BLaER1 (cell line): ENCODE measurements around the gene GARIN5B.
A peak's percentile ranks its signal among the peaks of the same experiment; 100 is the strongest.
"Not testable (repeated sequence)": the region's sequence is repeated elsewhere in the genome, so short reads cannot be mapped to it uniquely, and the experiment has no call there.

Experiments used
- H3K27ac ChIP-seq: shearing (Covaris generic); formaldehyde crosslinking; 2 replicates; pipeline ENCODE4 v1.8.1; 2022
- H3K27me3 ChIP-seq: shearing (Covaris generic); formaldehyde crosslinking; 2 replicates; pipeline ENCODE4 v1.8.1; 2022
- H3K36me3 ChIP-seq: shearing (Covaris generic); formaldehyde crosslinking; 2 replicates; pipeline ENCODE4 v1.8.1; 2022
- H3K4me1 ChIP-seq: shearing (Covaris generic); formaldehyde crosslinking; 2 replicates; pipeline ENCODE4 v1.8.1; 2022
- H3K4me2 ChIP-seq: shearing (Covaris generic); formaldehyde crosslinking; 2 replicates; pipeline ENCODE4 v1.8.1; 2022
- H3K4me3 ChIP-seq: shearing (Covaris generic); formaldehyde crosslinking; 2 replicates; pipeline ENCODE4 v1.8.1; 2022
- H3K9ac ChIP-seq: shearing (Covaris generic); formaldehyde crosslinking; 2 replicates; pipeline ENCODE4 v1.8.1; 2022
- H3K9me3 ChIP-seq: shearing (Covaris generic); formaldehyde crosslinking; 2 replicates; pipeline ENCODE4 v1.8.1; 2022
- H4K20me1 ChIP-seq: shearing (Covaris generic); formaldehyde crosslinking; 2 replicates; pipeline ENCODE4 v1.8.1; 2022
- Cebpa-rat ChIP-seq: shearing (Covaris generic); IDR thresholded peaks from 2 replicates; pipeline ENCODE4 v1.8.1; 2022

The GARIN5B gene

DNA sequence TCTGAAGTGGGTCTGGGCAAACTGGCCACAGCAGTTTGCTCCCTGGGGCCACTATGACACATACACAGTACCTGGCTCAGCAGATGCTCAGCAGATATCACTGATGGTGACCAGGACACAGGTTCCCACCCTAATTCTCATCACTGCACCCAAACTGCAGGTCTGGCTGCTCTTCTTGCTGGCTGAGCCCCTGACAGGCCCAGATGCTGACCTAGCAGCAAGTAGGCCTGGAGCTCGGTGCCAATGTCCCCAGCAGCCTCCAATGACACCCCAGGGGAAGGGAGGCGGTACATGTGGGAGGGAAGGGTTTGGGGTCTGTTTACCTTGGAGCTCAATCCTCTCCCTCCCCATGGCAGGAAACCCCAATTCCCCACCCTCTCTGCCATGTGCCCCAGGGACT, 39.4 kb upstream of the GARIN5B start:
- H4K20me1 ChIP-seq: peaks cover 98% of the 10 kb centered on the region
- peaks cover 86% of the 10 kb centered on the region for H3K36me3 ChIP-seq
- H3K4me2 ChIP-seq: peak overlapping the region; percentile 71
- TF ChIP-seq Cebpa-rat: no peak
- peaks cover 50% of the 10 kb centered on the region for H3K4me1 ChIP-seq
- no peaks in the 10 kb centered on the region for H3K27me3 ChIP-seq
- H3K4me3 ChIP-seq: no peak overlapping the region
- H3K27ac ChIP-seq: no peak overlapping the region
- H3K9me3 ChIP-seq: no peaks in the 10 kb centered on the region
- peak overlapping the region; percentile 60 for H3K9ac ChIP-seq

DNA sequence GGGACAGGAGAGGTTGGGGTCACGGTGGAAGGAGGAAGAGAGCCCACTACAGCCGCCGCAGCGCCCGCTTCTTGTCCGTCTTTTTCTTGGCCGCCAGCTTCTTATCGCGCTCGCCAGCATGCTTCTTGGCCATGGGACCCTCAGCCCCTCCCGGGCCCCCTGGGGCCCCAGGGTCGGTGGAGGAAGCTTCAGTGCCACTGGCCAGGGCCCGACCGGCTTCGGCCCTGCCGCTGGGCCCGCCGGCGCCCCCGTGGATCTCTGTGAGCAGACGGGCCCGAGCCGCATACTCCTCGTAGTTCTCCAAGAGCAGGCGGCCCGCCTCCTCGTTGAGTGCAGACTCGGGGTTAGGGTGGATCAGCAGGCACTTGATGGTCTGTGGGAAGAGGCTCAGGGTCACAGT, 38.3 kb upstream of the GARIN5B start:
- Histone ChIP-seq H3K4me1 (peaks cover 46% of the 10 kb centered on the region), H3K36me3 (peaks cover 82% of the 10 kb centered on the region), H4K20me1 (peaks cover 93% of the 10 kb centered on the region)
- H3K9me3 ChIP-seq, H3K9ac ChIP-seq, H3K27ac ChIP-seq, H3K4me3 ChIP-seq, H3K4me2 ChIP-seq, H3K27me3 ChIP-seq: not testable (repeated sequence)

- H4K20me1 ChIP-seq: peaks cover 84% of the 10 kb centered on the region
- H3K4me1 ChIP-seq: peaks cover 37% of the 10 kb centered on the region
- peaks cover 73% of the 10 kb centered on the region for H3K36me3 ChIP-seq
- 0 out of 2 replicates have a peak overlapping the region, but pooled peaks have one; percentile 41 for H3K9ac ChIP-seq
- no peaks in the 10 kb centered on the region for H3K27me3 ChIP-seq
- no peak for TF ChIP-seq Cebpa-rat
- no peak overlapping the region for H3K4me3 ChIP-seq
- no peaks in the 10 kb centered on the region for H3K9me3 ChIP-seq
- H3K4me2 ChIP-seq: no peak overlapping the region
- no peak overlapping the region for H3K27ac ChIP-seq
Observed at GRCh38 chr19:55400281-55401087, 37.4 kb upstream of the GARIN5B start.

DNA sequence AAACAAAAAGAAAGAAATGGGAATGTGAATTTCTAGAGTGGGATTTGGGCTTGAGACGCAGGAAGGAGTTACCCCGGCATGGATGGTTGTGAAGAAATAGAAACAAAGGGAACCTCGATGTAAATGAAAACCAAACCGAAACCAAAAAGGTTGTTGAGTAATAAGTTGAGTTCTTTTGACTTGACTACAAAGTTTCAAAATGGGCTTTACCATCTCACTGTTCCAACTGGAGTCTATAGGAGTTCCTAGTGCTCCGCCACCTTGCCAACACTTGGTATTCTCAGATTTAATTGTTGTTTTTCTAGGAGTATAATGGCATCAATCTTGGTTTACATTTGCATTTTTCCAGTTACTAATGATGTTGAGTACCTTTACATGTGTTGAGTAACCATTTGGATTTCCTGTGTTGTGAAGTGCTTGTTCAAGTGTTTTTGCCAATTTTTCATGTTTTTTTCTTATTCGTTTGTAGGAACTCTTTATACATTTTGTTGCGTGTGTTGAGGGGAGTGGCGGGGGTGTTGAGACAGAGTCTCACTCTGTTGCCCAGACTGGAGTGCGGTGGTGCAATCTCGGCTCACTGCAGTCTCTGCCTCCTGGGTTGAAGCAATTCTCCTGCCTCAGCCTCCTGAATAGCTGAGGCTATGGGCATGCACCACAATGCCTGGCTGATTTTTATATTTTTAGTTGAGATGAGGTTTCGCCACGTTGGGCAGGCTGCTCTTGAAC, 35.3 kb upstream of the GARIN5B start:
- no peak overlapping the region for H3K4me3 ChIP-seq
- no peak for TF ChIP-seq Cebpa-rat
- H3K4me2 ChIP-seq: no peak overlapping the region

GRCh38 chr19:55392820-55393761, 30.0 kb upstream of the GARIN5B start:
- Histone ChIP-seq H3K9me3 (no peaks in the 10 kb centered on the region), H4K20me1 (peaks cover 80% of the 10 kb centered on the region), H3K36me3 (peaks cover 50% of the 10 kb centered on the region), H3K27ac (no peak overlapping the region), H3K27me3 (no peaks in the 10 kb centered on the region), H3K9ac (no peak overlapping the region), H3K4me3 (no peak overlapping the region), H3K4me1 (peaks cover 45% of the 10 kb centered on the region), H3K4me2 (no peak overlapping the region)
- TF ChIP-seq Cebpa-rat: no peak

More for the DNA sequence above, 35.3 kb upstream of the GARIN5B start:
- Histone ChIP-seq H3K27me3 (no peaks in the 10 kb centered on the region), H4K20me1 (peaks cover 80% of the 10 kb centered on the region), H3K4me1 (peaks cover 16% of the 10 kb centered on the region), H3K9ac (no peak overlapping the region), H3K27ac (no peak overlapping the region), H3K9me3 (no peaks in the 10 kb centered on the region), H3K36me3 (peaks cover 52% of the 10 kb centered on the region)

GRCh38 chr19:55391702-55392615, 28.9 kb upstream of the GARIN5B start:
- Histone ChIP-seq H3K27me3 (no peaks in the 10 kb centered on the region), H3K4me2 (peak overlapping the region; percentile 23), H3K36me3 (peaks cover 58% of the 10 kb centered on the region), H3K4me3 (no peak overlapping the region), H3K27ac (no peak overlapping the region; the same call in 1 of the 2 replicates), H3K4me1 (peaks cover 57% of the 10 kb centered on the region), H3K9ac (no peak overlapping the region), H4K20me1 (peaks cover 84% of the 10 kb centered on the region), H3K9me3 (no peaks in the 10 kb centered on the region)
- TF ChIP-seq Cebpa-rat: no peak

DNA sequence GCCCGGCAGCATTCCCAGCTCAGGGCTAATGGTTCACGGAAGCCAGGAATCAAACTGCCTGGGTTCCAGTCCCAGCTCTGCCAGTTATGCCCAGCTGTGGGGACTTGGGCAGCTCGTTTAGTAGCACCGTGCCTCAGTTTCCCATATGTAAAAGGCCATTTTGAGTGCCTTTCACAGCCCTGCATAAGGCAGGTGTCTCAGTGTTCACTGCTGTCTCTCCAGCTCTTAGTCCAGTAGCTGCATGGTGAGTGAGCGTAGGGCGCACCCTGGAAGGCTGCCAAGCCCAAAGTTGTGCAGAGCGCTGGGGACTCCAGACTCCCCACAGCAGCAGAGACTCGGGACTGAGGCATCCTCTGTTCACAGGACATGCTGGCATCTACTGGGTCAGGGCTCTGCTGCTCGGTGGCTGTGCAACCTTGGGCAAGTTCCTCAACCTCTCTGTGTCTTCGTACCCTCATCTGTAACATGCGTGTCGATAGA, 28.2 kb upstream of the GARIN5B start:
- Histone ChIP-seq H3K36me3 (peaks cover 65% of the 10 kb centered on the region), H3K4me1 (peaks cover 59% of the 10 kb centered on the region), H3K27me3 (no peaks in the 10 kb centered on the region), H3K9me3 (no peaks in the 10 kb centered on the region), H3K4me2 (peak overlapping the region; percentile 23), H3K4me3 (no peak overlapping the region), H3K27ac (no peak overlapping the region), H3K9ac (0 out of 2 replicates have a peak overlapping the region, but pooled peaks have one; percentile 2), H4K20me1 (peaks cover 88% of the 10 kb centered on the region)
- TF ChIP-seq Cebpa-rat: no peak

GRCh38 chr19:55390461-55390880, 27.4 kb upstream of the GARIN5B start:
- H3K4me1 ChIP-seq: peaks cover 59% of the 10 kb centered on the region
- no peaks in the 10 kb centered on the region for H3K27me3 ChIP-seq
- no peak for TF ChIP-seq Cebpa-rat
- H3K27ac ChIP-seq: no peak overlapping the region
- H3K4me2 ChIP-seq: peak overlapping the region; percentile 19; the same call in 1 of the 2 replicates
- no peak overlapping the region for H3K4me3 ChIP-seq
- H3K9me3 ChIP-seq: no peaks in the 10 kb centered on the region
- H3K36me3 ChIP-seq: peaks cover 65% of the 10 kb centered on the region
- H4K20me1 ChIP-seq: peaks cover 93% of the 10 kb centered on the region
- 0 out of 2 replicates have a peak overlapping the region, but pooled peaks have one; percentile 2 for H3K9ac ChIP-seq
